ENCODE measurements around the gene MRPL33. TPM values are rescaled to one million over a fixed set of nuclear protein-coding genes. Genes with fewer than 3 reads are reported as not detected.

MRPL33 gene
- polyA plus RNA-seq, 1 of the 3 experiments (the other 2 are of a cell fraction): 132 TPM

GRCh38 chr2:27756091-27756490 lies 15.4 kb upstream of the MRPL33 start:
- Histone ChIP-seq H3F3A (replicated peaks; ENCODE audit: insufficient read depth) (no peaks in the 10 kb centered on the region), H3K9me2 (no peaks in the 10 kb centered on the region), H3K36me3 (replicated peaks in 1 of 2; ENCODE audit: control insufficient read depth in 1 of 2, insufficient read depth in 2 of 2, low read length in 1 of 2) (no peaks in the 10 kb centered on the region), H3K9me3 (no peaks in the 10 kb centered on the region), H3K27me3 (ENCODE audit: insufficient read depth) (no peaks in the 10 kb centered on the region), H3K4me3 (ENCODE audit: low read depth in 2 of 2, low read length in 1 of 2) (no peak overlapping the region), H3K4me2 (no peak overlapping the region), H2AFZ (ENCODE audit: low read depth) (no peak overlapping the region), H3K27ac (ENCODE audit: low read depth in 2 of 2, low read length in 1 of 2) (no peak overlapping the region), H3K79me2 (ENCODE audit: insufficient read depth) (no peaks in the 10 kb centered on the region), H4K20me1 (ENCODE audit: insufficient read depth) (no peaks in the 10 kb centered on the region), H3K9ac (no peak overlapping the region), H3K4me1 (ENCODE audit: control insufficient read depth in 1 of 2, insufficient read depth in 2 of 2, low read depth in 1 of 2, low read length in 1 of 2) (no peaks in the 10 kb centered on the region)
- POLR2A ChIA-PET: no interaction called here
- no peak for DNase-seq
- WGBS (ENCODE audit: low lambda C conversion rate): 93% methylated on average over 2 of the region's 3 CpGs
- TF ChIP-seq RAD21 (IDR thresholded peaks at IDR 0.05; ENCODE audit: low read length) (no peak), SIN3A (IDR thresholded peaks at IDR 0.05; ENCODE audit: borderline replicate concordance, low read depth, low read length) (no peak)
- TF ChIP-seq, protein P1, sequence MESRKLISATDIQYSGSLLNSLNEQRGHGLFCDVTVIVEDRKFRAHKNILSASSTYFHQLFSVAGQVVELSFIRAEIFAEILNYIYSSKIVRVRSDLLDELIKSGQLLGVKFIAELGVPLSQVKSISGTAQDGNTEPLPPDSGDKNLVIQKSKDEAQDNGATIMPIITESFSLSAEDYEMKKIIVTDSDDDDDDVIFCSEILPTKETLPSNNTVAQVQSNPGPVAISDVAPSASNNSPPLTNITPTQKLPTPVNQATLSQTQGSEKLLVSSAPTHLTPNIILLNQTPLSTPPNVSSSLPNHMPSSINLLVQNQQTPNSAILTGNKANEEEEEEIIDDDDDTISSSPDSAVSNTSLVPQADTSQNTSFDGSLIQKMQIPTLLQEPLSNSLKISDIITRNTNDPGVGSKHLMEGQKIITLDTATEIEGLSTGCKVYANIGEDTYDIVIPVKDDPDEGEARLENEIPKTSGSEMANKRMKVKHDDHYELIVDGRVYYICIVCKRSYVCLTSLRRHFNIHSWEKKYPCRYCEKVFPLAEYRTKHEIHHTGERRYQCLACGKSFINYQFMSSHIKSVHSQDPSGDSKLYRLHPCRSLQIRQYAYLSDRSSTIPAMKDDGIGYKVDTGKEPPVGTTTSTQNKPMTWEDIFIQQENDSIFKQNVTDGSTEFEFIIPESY (IDR thresholded peaks at IDR 0.05; ENCODE audit: borderline replicate concordance, low read depth): no peak
- CTCF ChIA-PET: no interaction called here

DNA sequence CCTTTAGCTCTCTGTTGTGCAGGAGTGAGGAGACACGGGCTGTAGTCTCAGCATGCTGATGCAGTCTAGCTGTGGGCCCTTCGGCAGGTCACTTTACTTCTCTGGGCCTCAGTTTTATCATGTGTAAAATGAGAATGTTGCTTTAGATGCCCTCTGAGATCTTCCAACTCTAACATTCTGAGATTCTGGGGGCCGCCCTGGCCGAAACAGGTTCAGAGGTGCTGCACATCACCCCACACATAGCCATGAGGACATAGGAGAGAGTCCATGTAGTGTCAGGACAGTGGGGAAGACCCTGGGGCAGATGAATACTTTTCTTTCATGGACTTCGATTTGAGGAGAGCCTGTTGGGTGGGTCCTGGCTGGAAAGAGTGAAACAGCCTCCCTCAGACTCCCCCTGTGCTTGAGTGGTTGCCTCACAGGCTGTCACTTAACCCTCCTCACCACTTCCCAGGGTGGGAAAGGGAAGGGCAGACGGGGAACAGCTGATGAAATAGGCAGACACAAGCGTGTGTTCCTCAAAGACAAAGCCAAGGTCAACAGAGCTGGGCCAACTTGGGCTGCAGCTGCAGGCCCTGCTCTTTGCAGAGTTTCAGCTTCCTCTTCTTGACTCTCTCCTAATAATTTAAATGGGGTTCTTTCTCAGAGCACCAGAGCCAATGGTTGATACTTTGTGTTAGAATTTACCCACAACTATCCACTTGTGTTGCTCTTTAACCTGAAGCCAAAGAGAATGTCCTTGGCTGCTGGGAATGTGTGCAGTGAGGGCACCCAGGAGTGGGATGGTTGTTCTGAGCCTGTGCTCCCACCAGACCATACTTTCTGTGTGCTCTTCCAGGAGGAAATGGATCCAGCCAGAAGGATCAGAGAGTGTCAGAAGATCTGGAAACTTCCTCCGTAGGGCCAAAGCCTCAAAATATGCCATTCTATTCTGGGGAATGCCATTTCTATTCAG lies 14.7 kb upstream of the MRPL33 start:
- Histone ChIP-seq H3K4me1 (ENCODE audit: control insufficient read depth in 1 of 2, insufficient read depth in 2 of 2, low read depth in 1 of 2, low read length in 1 of 2) (peaks cover 0 to 3% of the 10 kb centered on the region in 2 experiments; a peak in 1 of 4 replicates), H3K9me2 (no peaks in the 10 kb centered on the region), H3K4me3 (ENCODE audit: low read depth in 2 of 2, low read length in 1 of 2) (no peak overlapping the region), H3K27ac (ENCODE audit: low read depth in 2 of 2, low read length in 1 of 2) (no peak overlapping the region), H3K4me2 (no peak overlapping the region), H4K20me1 (ENCODE audit: insufficient read depth) (no peaks in the 10 kb centered on the region), H2AFZ (ENCODE audit: low read depth) (no peak overlapping the region), H3K9ac (no peak overlapping the region), H3K79me2 (ENCODE audit: insufficient read depth) (no peaks in the 10 kb centered on the region), H3K36me3 (replicated peaks in 1 of 2; ENCODE audit: control insufficient read depth in 1 of 2, insufficient read depth in 2 of 2, low read length in 1 of 2) (no peaks in the 10 kb centered on the region), H3K27me3 (ENCODE audit: insufficient read depth) (no peaks in the 10 kb centered on the region), H3K9me3 (no peaks in the 10 kb centered on the region), H3F3A (replicated peaks; ENCODE audit: insufficient read depth) (no peaks in the 10 kb centered on the region)
- CTCF ChIA-PET: interaction anchor here (1.2 kb wide), 1 partner anchor 50 kb away, joined by 3 read pairs; no protein-coding TSS in a partner anchor
- POLR2A ChIA-PET: no interaction called here
- no peak for DNase-seq
- WGBS (ENCODE audit: low lambda C conversion rate): 87% methylated on average over 8 of the region's 8 CpGs
- TF ChIP-seq EZH2phosphoT487 (IDR thresholded peaks at IDR 0.05; ENCODE audit: borderline replicate concordance, low read depth) (no peak), FOXJ3 (CRISPR knock-in tag; IDR thresholded peaks at IDR 0.05) (no peak), MXI1 (IDR thresholded peaks at IDR 0.05; ENCODE audit: low read depth, low read length) (no peak), CTCF (IDR thresholded peaks at IDR 0.05) (no peak)

Data from SK-N-SH (cell line).